A673 (cell line): ENCODE results near the gene NTN3.

Source experiments
- CTCF ChIP-seq: fragments of 300-800, 200-600 bp; sonication (generic); conservative IDR thresholded peaks from 2 replicates; pipeline ENCODE4 v1.5.1; 2017; ENCODE audit warnings: low read depth, mild to moderate bottlenecking, antibody characterized with exemption, low read length, moderate library complexity, mixed read lengths
- EZH2 ChIP-seq: fragments of 200-600 bp; sonication (generic); IDR thresholded peaks from 2 replicates; pipeline ENCODE4 v1.6.1; 2017; ENCODE audit warnings: borderline replicate concordance, low read depth, mild to moderate bottlenecking, mixed read lengths, antibody characterized with exemption, low read length; ENCODE audit not compliant: poor library complexity, severe bottlenecking

GRCh38 chr16:2487903-2488531, 16.9 kb downstream of the NTN3 start:
- no peak for TF ChIP-seq EZH2
- TF ChIP-seq CTCF, result no peak
